ENCODE results near the gene BAIAP3.

DNA sequence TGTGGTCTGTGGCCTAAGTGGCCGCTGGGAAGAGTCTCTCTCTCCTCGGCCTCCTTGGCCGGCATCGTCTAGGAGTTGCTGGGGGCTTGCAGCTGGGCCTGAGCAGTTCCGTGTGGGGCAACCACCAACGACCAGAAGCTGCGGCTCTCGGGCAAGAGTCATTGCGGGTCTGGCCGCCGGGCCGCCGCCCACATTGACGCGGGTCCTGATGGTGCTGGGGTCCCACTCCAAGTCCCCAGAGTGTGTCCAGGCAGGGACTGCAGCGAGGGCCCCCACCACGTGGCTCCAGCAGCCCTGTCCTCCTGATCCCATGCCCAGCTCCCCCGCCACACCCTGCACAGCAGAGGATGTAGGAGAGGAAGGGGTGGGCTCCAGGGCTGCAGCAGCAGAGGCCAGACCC, 50.1 kb downstream of the BAIAP3 start:
- TF ChIP-seq, protein P1, sequence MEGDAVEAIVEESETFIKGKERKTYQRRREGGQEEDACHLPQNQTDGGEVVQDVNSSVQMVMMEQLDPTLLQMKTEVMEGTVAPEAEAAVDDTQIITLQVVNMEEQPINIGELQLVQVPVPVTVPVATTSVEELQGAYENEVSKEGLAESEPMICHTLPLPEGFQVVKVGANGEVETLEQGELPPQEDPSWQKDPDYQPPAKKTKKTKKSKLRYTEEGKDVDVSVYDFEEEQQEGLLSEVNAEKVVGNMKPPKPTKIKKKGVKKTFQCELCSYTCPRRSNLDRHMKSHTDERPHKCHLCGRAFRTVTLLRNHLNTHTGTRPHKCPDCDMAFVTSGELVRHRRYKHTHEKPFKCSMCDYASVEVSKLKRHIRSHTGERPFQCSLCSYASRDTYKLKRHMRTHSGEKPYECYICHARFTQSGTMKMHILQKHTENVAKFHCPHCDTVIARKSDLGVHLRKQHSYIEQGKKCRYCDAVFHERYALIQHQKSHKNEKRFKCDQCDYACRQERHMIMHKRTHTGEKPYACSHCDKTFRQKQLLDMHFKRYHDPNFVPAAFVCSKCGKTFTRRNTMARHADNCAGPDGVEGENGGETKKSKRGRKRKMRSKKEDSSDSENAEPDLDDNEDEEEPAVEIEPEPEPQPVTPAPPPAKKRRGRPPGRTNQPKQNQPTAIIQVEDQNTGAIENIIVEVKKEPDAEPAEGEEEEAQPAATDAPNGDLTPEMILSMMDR (IDR thresholded peaks at IDR 0.05; ENCODE audit: poor library complexity, severe bottlenecking) = no peak
- TF ChIP-seq RAD21 (conservative IDR thresholded peaks at IDR 0.05) (no peak), EP300 (conservative IDR thresholded peaks at IDR 0.05; ENCODE audit: poor library complexity, severe bottlenecking) (no peak), POLR2AphosphoS5 (IDR thresholded peaks at IDR 0.05) (no peak), MXI1 (conservative IDR thresholded peaks at IDR 0.05; ENCODE audit: poor library complexity, severe bottlenecking) (no peak), TAF1 (IDR thresholded peaks at IDR 0.05; ENCODE audit: low read depth) (no peak), EZH2 (IDR thresholded peaks at IDR 0.05; ENCODE audit: borderline replicate concordance, insufficient read depth, low read length, poor library complexity, severe bottlenecking) (no peak), SMC3 (conservative IDR thresholded peaks at IDR 0.05; ENCODE audit: poor library complexity) (no peak)
- TF ChIP-seq, protein P2, sequence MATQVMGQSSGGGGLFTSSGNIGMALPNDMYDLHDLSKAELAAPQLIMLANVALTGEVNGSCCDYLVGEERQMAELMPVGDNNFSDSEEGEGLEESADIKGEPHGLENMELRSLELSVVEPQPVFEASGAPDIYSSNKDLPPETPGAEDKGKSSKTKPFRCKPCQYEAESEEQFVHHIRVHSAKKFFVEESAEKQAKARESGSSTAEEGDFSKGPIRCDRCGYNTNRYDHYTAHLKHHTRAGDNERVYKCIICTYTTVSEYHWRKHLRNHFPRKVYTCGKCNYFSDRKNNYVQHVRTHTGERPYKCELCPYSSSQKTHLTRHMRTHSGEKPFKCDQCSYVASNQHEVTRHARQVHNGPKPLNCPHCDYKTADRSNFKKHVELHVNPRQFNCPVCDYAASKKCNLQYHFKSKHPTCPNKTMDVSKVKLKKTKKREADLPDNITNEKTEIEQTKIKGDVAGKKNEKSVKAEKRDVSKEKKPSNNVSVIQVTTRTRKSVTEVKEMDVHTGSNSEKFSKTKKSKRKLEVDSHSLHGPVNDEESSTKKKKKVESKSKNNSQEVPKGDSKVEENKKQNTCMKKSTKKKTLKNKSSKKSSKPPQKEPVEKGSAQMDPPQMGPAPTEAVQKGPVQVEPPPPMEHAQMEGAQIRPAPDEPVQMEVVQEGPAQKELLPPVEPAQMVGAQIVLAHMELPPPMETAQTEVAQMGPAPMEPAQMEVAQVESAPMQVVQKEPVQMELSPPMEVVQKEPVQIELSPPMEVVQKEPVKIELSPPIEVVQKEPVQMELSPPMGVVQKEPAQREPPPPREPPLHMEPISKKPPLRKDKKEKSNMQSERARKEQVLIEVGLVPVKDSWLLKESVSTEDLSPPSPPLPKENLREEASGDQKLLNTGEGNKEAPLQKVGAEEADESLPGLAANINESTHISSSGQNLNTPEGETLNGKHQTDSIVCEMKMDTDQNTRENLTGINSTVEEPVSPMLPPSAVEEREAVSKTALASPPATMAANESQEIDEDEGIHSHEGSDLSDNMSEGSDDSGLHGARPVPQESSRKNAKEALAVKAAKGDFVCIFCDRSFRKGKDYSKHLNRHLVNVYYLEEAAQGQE (IDR thresholded peaks at IDR 0.05; ENCODE audit: borderline replicate concordance) = no peak

Data from neural cell (in vitro differentiated cells).